Ovary (tissue), 9 donors: ENCODE results near the gene CDK19. TPM values are rescaled to one million over a fixed set of nuclear protein-coding genes. Genes with fewer than 3 reads are reported as not detected.

Experiments
- DNase-seq, 5 donors: peaks; one replicate each; pipeline ENCODE4 v3.0.0-alpha.2; 2019 to 2020
- H3K27ac ChIP-seq, 2 donors: fragments of 200-600 bp; one replicate each; pipeline versions ENCODE4 v1.5.1 to v1.8.0; 2019 to 2022
- H3K27me3 ChIP-seq: fragments of 200-600 bp; one replicate; pipeline ENCODE4 v1.8.0; 2022
- H3K36me3 ChIP-seq: fragments of 200-600 bp; sonication (generic); one replicate; pipeline ENCODE4 v1.5.1; 2019
- H3K4me1 ChIP-seq: one replicate; pipeline ENCODE4 v1.8.1; 2013; ENCODE audit warnings: mild to moderate bottlenecking, moderate library complexity; ENCODE audit not compliant: insufficient read depth
- H3K4me3 ChIP-seq: fragments of 200-600 bp; sonication (generic); one replicate; pipeline ENCODE4 v1.5.1; 2017
- H3K9me3 ChIP-seq, 2 donors: fragments of 200-600 bp in 1 of 2; sonication (generic) in 1 of 2; one replicate each; pipeline versions ENCODE4 v1.5.1 to v1.8.1; 2013 to 2019; ENCODE audit warnings: mild to moderate bottlenecking in 1 of 2, moderate library complexity in 1 of 2
- CTCF ChIP-seq, 3 donors: fragments of 450-650 bp in 2 of 3; fragments of 200-600 bp in 1 of 3; IDR thresholded peaks; one replicate each; pipeline versions ENCODE4 v1.5.1 to v1.8.0; 2016 to 2022; ENCODE audit warnings: antibody characterized with exemption in 3 of 3, mild to moderate bottlenecking in 1 of 3
- EP300 ChIP-seq: sonication (generic); formaldehyde crosslinking; IDR thresholded peaks from one replicate; pipeline ENCODE4 v1.6.1; 2017; ENCODE audit warnings: antibody characterized with exemption
- POLR2A ChIP-seq: fragments of 450-650 bp; IDR thresholded peaks from one replicate; pipeline ENCODE4 v1.6.1; 2017; ENCODE audit warnings: antibody characterized with exemption, mild to moderate bottlenecking, moderate library complexity
- WGBS, 3 donors: extraction: QIAGEN DNeasy Blood & Tissue Kit in 1 of 3; methylation state at CpG; one replicate each; pipeline versions ENCODE4 v1.1.5 to v1.1.7; 2013 to 2017; 5-methylcytosine and 5-hydroxymethylcytosine counted together
- intact Hi-C, 4 donors: fragments of 100-400 bp; cut with DNase I; formaldehyde crosslinking; loops; one replicate each; pipeline versions ENCODE4 v1.11.0 to v1.15.1; 2022 to 2023
- polyA plus RNA-seq, 2 donors: library from polyadenylated mRNA; stranded (reverse); fragments of 200-250 nt in 1 of 2; fragments of 350-450 nt in 1 of 2; fragmentation: Illumina TruSeq in 1 of 2; extraction: RNeasy Lipid Tissue Mini Kit (QIAGEN cat#74804) in 1 of 2; gene quantifications; one replicate each; pipeline ENCODE4 v1.2.3, GENCODE V29; 2013 to 2014
- total RNA-seq, 7 donors: library from RNA; depleted of rRNA in 2 of 7; stranded (reverse); fragments of >200 nt in 2 of 7; fragmentation: NEBNext Ultra II Directional in 3 of 7; extraction: Animal tissue kit (Norgen Biotek cat#: 25700) in 3 of 7; gene quantifications; one replicate each; pipeline versions ENCODE4 v1.1.0 to v1.2.4, GENCODE V29; 2016 to 2023
- donor health status: DM: no; HTN: no; CAD: no; lungs with moderate emphysema.
- donor health status: DM: no; HTN: no; CAD: no.
- donor health status: Bipolar disorder and iron deficiency.
- donor health status: DM: yes; HTN: yes; CAD: no.
- donor health status: DM: no; HTN: no; CAD: no.
- donor health status: DM: yes; HTN: yes; CAD: no.

Gene CDK19
- total and polyA plus RNA-seq, 9 donors = 9.8 to 20.8 (median 16.7) TPM

- H3K4me3 ChIP-seq = no peak overlapping the region
- no peak for DNase-seq
- no peaks in the 10 kb centered on the region for H3K36me3 ChIP-seq
- TF ChIP-seq POLR2A (no peak), EP300 (no peak), CTCF (IDR thresholded peaks at IDR 0.05) (no peak)
- WGBS, 3 donors = 88 to 92% (median 91%) methylated on average over 4 of the region's 4 CpGs
- intact Hi-C loops = no loop called here
- H3K4me1 ChIP-seq = peaks cover 2% of the 10 kb centered on the region
- no peaks in the 10 kb centered on the region for H3K27me3 ChIP-seq
- no peak overlapping the region for H3K27ac ChIP-seq
- H3K9me3 ChIP-seq = no peaks in the 10 kb centered on the region
These were observed 162.7 kb downstream of the CDK19 start for GRCh38 chr6:110652520-110652919.

- intact Hi-C loops = no loop called here
- no peak for TF ChIP-seq POLR2A
- TF ChIP-seq CTCF (IDR thresholded peaks at IDR 0.05) = no peak
- TF ChIP-seq EP300 = no peak
These were observed 164.5 kb downstream of the CDK19 start for GRCh38 chr6:110650755-110651154.

GRCh38 chr6:110649704-110650103, 165.6 kb downstream of the CDK19 start:
- no peak overlapping the region for H3K27ac ChIP-seq

More at GRCh38 chr6:110650755-110651154, 164.5 kb downstream of the CDK19 start:
- Histone ChIP-seq H3K27me3 (no peaks in the 10 kb centered on the region), H3K27ac (no peak overlapping the region), H3K4me3 (no peak overlapping the region), H3K9me3 (no peaks in the 10 kb centered on the region), H3K4me1 (peaks cover 2% of the 10 kb centered on the region), H3K36me3 (no peaks in the 10 kb centered on the region)
- WGBS, 3 donors = 91 to 97% (median 92%) methylated on average over 4 of the region's 4 CpGs
- no peak for DNase-seq

GRCh38 chr6:110646951-110647910, 168.0 kb downstream of the CDK19 start:
- Histone ChIP-seq H3K4me3 (no peak overlapping the region), H3K9me3 (no peaks in the 10 kb centered on the region), H3K27ac (no peak overlapping the region), H3K27me3 (no peaks in the 10 kb centered on the region), H3K4me1 (peaks cover 2% of the 10 kb centered on the region), H3K36me3 (no peaks in the 10 kb centered on the region)
- TF ChIP-seq CTCF (IDR thresholded peaks at IDR 0.05) (no peak), POLR2A (no peak), EP300 (no peak)
- WGBS, 3 donors = 74 to 81% (median 80%) methylated on average over 19 of the region's 19 CpGs
- DNase-seq = no peak
- intact Hi-C loops = no loop called here

More at GRCh38 chr6:110649704-110650103, 165.6 kb downstream of the CDK19 start:
- no peak for DNase-seq
- TF ChIP-seq CTCF (IDR thresholded peaks at IDR 0.05) (no peak), EP300 (no peak), POLR2A (no peak)
- no peaks in the 10 kb centered on the region for H3K27me3 ChIP-seq
- intact Hi-C loops = no loop called here
- H3K4me3 ChIP-seq = no peak overlapping the region
- peaks cover 2% of the 10 kb centered on the region for H3K4me1 ChIP-seq
- H3K9me3 ChIP-seq = no peaks in the 10 kb centered on the region
- no peaks in the 10 kb centered on the region for H3K36me3 ChIP-seq
